ENCODE results near the gene EXOC1. TPM values are rescaled to one million over a fixed set of nuclear protein-coding genes. Genes with fewer than 3 reads are reported as not detected.

The EXOC1 gene
- total RNA-seq, 1 experiment from 2014 or later: 21.2 TPM

GRCh38 chr4:55851885-55852284 lies 1.6 kb upstream of the EXOC1 start:
- H3K9ac ChIP-seq (ENCODE audit: extremely low read depth, insufficient read length, low read length): no peak overlapping the region
- H4K91ac ChIP-seq (ENCODE audit: insufficient read length, low read depth, low read length): no peak overlapping the region
- no peaks in the 10 kb centered on the region for H4K20me1 ChIP-seq (ENCODE audit: control insufficient read depth, insufficient read depth, insufficient read length)
- Mint-ChIP-seq H3K9me3 (no peaks in the 10 kb centered on the region), H3K27ac (no peak overlapping the region), H3K4me3 (no peak overlapping the region), H3K27me3 (ENCODE audit: low read depth) (peaks cover 27% of the 10 kb centered on the region), H3K4me1 (peaks cover 5 to 9% of the 10 kb centered on the region in 2 experiments), H3K36me3 (ENCODE audit: insufficient read depth in 1 of 3, low read depth in 3 of 3) (no peaks in the 10 kb centered on the region; a peak in 1 of 7 replicates)
- no peaks in the 10 kb centered on the region for H3K79me2 ChIP-seq (ENCODE audit: insufficient read depth, low read length)
- H4K5ac ChIP-seq (ENCODE audit: insufficient read length, low read depth, low read length): no peak overlapping the region
- H3K23ac ChIP-seq (ENCODE audit: insufficient read length, low read depth, low read length): no peak overlapping the region
- H2AFZ ChIP-seq (ENCODE audit: low read length): no peak overlapping the region
- no peak overlapping the region for H2BK120ac ChIP-seq (ENCODE audit: low read depth, low read length, poor library complexity, severe bottlenecking)
- H3K23me2 ChIP-seq (ENCODE audit: insufficient read length, low read depth, low read length, poor library complexity, severe bottlenecking): no peaks in the 10 kb centered on the region
- no peak overlapping the region for H3K4me2 ChIP-seq (ENCODE audit: insufficient read depth, insufficient read length, low read length)
- no peak overlapping the region for H2AK5ac ChIP-seq (ENCODE audit: insufficient read length, low read length)
- no peak overlapping the region for H2BK12ac ChIP-seq (ENCODE audit: insufficient read length, low read depth, low read length)
- H3K27me3 ChIP-seq (ENCODE audit: insufficient read depth, low read length): no peaks in the 10 kb centered on the region
- H3K56ac ChIP-seq (ENCODE audit: insufficient read length, low read depth, low read length): no peak overlapping the region
- no peak overlapping the region for H2BK5ac ChIP-seq (ENCODE audit: insufficient read length, low read length)
- no peak overlapping the region for H4K8ac ChIP-seq (replicated peaks; ENCODE audit: insufficient read length, low read depth, low read length)
- H2BK15ac ChIP-seq (ENCODE audit: low read depth, low read length): no peak overlapping the region
- H3K79me1 ChIP-seq (ENCODE audit: insufficient read depth, low read depth, low read length, poor library complexity, severe bottlenecking): no peaks in the 10 kb centered on the region
- WGBS (ENCODE audit: extremely low coverage, insufficient read length, low lambda C conversion rate): no CpG with 5 or more reads among the region's 6 CpGs
- no peak overlapping the region for H3T11ph ChIP-seq (ENCODE audit: low read length)
- H3K9me3 ChIP-seq (ENCODE audit: control insufficient read depth, low read depth, low read length): no peaks in the 10 kb centered on the region
- no peaks in the 10 kb centered on the region for H3K4me1 ChIP-seq (ENCODE audit: insufficient read depth, low read length)
- no peak overlapping the region for H3K4ac ChIP-seq (ENCODE audit: low read depth, low read length)
- H3K18ac ChIP-seq (ENCODE audit: insufficient read length, low read depth, low read length): no peak overlapping the region
- TF ChIP-seq, protein P1, sequence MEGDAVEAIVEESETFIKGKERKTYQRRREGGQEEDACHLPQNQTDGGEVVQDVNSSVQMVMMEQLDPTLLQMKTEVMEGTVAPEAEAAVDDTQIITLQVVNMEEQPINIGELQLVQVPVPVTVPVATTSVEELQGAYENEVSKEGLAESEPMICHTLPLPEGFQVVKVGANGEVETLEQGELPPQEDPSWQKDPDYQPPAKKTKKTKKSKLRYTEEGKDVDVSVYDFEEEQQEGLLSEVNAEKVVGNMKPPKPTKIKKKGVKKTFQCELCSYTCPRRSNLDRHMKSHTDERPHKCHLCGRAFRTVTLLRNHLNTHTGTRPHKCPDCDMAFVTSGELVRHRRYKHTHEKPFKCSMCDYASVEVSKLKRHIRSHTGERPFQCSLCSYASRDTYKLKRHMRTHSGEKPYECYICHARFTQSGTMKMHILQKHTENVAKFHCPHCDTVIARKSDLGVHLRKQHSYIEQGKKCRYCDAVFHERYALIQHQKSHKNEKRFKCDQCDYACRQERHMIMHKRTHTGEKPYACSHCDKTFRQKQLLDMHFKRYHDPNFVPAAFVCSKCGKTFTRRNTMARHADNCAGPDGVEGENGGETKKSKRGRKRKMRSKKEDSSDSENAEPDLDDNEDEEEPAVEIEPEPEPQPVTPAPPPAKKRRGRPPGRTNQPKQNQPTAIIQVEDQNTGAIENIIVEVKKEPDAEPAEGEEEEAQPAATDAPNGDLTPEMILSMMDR (conservative IDR thresholded peaks at IDR 0.05): no peak
- H3K27ac ChIP-seq (ENCODE audit: insufficient read length, low read depth, low read length): no peak overlapping the region
- DNase-seq: no peak
- no peak overlapping the region for H3K14ac ChIP-seq (ENCODE audit: insufficient read depth, low read length)
- H2BK20ac ChIP-seq (ENCODE audit: low read depth, low read length, poor library complexity, severe bottlenecking): no peak overlapping the region
